Neural cell (in vitro differentiated cells): ENCODE measurements around the gene SLK.

Experiments used
- EP300 ChIP-seq: fragments of 450-650 bp; conservative IDR thresholded peaks from 2 replicates; pipeline ENCODE4 v1.6.1; 2014; ENCODE audit warnings: antibody characterized with exemption, mild to moderate bottlenecking, moderate library complexity; ENCODE audit not compliant: poor library complexity, severe bottlenecking
- EZH2 ChIP-seq: fragments of 200-600, 300-800 bp; shearing (Covaris generic), sonication (generic); IDR thresholded peaks from 2 replicates; pipeline ENCODE4 v1.6.1; 2014; ENCODE audit warnings: antibody characterized with exemption, low read length, borderline replicate concordance, mild to moderate bottlenecking; ENCODE audit not compliant: insufficient read depth, poor library complexity, severe bottlenecking
- POLR2AphosphoS5 ChIP-seq: IDR thresholded peaks from 2 replicates; pipeline ENCODE4 v1.6.1; 2012
- RAD21 ChIP-seq: fragments of 450-650 bp; conservative IDR thresholded peaks from 2 replicates; pipeline ENCODE4 v1.6.1; 2014; ENCODE audit warnings: antibody characterized with exemption, mild to moderate bottlenecking, moderate library complexity
- REST ChIP-seq: IDR thresholded peaks from 2 replicates; pipeline ENCODE4 v1.6.1; 2012; ENCODE audit warnings: borderline replicate concordance
- SMC3 ChIP-seq: fragments of 450-650 bp; conservative IDR thresholded peaks from 2 replicates; pipeline ENCODE4 v1.6.1; 2014; ENCODE audit warnings: antibody characterized with exemption, mild to moderate bottlenecking, moderate library complexity; ENCODE audit not compliant: poor library complexity
- TF ChIP-seq, protein P1 (sequence below): fragments of 450-650 bp; IDR thresholded peaks from 2 replicates; pipeline ENCODE4 v1.5.1; 2014; ENCODE audit warnings: antibody characterized with exemption, mild to moderate bottlenecking, moderate library complexity; ENCODE audit not compliant: poor library complexity, severe bottlenecking

DNA sequence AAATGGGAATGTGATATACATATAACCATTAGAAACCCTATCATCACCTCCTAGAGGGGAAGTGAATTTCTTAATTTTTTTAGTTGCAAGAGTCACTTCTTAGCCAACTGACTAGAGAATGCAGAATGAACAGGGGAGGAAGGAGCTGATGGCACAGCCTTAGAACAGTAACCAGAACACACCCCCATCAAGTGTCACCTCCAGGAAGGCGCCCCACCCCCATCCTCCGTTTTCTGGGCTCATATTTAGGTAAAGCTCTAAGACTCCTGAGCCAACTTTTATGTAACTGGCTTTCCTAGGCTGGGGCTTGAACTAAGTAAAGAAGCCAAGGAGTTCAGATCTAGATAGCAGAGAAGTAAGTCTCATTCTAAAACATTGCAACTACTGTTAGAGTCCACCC lies 64.7 kb downstream of the SLK start:
- TF ChIP-seq EZH2 (no peak), EP300 (no peak), REST (no peak), SMC3 (no peak), POLR2AphosphoS5 (no peak), RAD21 (no peak)
- TF ChIP-seq, protein P1, sequence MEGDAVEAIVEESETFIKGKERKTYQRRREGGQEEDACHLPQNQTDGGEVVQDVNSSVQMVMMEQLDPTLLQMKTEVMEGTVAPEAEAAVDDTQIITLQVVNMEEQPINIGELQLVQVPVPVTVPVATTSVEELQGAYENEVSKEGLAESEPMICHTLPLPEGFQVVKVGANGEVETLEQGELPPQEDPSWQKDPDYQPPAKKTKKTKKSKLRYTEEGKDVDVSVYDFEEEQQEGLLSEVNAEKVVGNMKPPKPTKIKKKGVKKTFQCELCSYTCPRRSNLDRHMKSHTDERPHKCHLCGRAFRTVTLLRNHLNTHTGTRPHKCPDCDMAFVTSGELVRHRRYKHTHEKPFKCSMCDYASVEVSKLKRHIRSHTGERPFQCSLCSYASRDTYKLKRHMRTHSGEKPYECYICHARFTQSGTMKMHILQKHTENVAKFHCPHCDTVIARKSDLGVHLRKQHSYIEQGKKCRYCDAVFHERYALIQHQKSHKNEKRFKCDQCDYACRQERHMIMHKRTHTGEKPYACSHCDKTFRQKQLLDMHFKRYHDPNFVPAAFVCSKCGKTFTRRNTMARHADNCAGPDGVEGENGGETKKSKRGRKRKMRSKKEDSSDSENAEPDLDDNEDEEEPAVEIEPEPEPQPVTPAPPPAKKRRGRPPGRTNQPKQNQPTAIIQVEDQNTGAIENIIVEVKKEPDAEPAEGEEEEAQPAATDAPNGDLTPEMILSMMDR: no peak
